HG03520 (cell line): Measurements from ENCODE around the gene DNAJB6.

Experiments
- ATAC-seq: cut with Tn5 transposase; IDR thresholded peaks from one replicate; pipeline ENCODE4 v1.9.1; 2021; ENCODE audit warnings: mild to moderate bottlenecking, moderate library complexity; ENCODE audit not compliant: unreplicated experiment

The DNAJB6 gene

GRCh38 chr7:157407512-157408257 lies 70.9 kb downstream of the DNAJB6 start:
- no peak for ATAC-seq

DNA sequence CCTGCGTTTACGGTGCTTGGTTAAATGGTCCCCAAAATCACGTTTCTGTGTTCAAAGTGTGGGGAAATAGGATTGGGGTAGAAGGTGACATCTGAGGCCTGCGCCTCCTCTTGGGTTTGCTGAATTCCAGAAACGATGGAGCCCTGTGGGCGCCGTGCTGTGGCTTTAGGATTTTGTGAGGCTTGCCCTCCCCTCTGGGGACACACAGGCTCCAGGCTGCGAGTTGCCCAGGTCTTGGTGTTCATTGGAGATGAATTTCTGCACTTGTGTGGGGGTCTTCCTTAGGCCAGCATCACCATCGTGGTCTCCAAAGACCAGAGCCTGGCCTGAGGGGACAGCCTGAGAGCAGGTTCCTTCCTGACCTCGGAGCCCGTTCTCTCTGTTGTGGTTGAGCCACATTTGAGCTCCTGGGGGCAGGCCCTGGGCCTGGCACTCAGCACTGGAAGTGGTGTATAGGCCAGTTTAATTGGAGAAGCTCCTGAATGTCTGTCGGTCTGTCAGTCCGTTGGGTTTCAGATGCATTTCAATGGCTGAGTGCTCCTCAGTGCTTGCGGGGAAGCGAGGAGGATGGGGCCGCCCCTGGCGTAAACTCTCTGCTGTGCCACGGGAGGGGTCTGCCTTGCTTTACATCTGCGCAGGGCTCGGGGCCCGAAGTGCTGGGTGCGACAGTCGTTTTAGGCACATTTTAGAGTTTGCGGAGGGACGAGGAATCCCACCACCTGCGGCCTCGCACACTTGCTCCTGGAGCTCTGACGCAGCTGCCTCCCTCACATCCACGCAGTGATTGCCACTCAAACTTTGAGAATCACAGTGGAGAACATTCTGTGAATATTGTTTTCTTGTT lies 71.7 kb downstream of the DNAJB6 start:
- no peak for ATAC-seq

- ATAC-seq, result no peak
Measured at GRCh38 chr7:157409149-157409752, 72.4 kb downstream of the DNAJB6 start.

DNA sequence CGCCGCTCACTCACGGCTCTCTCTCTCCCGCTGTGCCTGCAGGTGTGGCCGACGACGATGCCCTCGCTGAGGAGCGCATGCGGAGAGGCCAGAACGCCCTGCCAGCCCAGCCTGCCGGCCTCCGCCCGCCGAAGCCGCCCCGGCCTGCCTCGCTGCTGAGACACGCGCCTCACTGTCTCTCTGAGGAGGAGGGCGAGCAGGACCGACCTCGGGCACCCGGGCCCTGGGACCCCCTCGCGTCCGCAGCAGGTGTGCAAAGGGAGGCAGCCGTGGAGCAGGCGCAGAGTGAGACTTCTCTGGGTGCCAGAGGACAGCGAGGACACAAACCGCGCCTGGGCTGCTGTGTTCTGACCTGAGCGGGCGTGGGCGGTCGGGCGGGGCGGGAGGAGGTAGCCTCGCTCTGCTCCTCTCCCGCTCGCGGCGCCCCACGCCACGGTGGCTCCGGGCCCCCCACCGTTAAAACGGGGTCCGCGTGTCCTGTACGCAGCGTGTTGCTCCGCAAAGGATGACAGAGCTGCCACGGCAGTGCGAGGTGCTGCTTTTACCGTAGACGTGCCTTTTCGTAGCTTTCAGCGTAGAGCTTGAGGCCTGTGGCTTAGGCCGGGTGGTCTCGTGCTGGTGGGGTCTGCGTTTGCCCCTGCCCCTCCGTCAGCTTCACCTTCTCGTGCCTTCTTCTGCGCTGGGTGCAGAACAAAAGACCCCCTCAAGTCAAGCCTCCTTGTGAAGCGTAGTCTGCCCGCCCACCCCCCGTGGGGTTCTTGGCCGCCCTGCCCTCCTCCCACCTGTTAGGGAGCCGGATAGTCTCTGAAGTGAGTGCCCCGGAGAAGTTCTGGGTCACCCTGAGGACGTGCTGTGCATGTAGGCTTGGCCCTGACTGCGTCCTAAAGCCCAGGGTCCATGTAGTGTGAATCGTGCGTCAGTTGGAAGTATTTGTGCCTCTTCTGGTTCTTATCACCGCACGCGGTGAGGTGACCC lies 73.2 kb downstream of the DNAJB6 start:
- no peak for ATAC-seq

DNA sequence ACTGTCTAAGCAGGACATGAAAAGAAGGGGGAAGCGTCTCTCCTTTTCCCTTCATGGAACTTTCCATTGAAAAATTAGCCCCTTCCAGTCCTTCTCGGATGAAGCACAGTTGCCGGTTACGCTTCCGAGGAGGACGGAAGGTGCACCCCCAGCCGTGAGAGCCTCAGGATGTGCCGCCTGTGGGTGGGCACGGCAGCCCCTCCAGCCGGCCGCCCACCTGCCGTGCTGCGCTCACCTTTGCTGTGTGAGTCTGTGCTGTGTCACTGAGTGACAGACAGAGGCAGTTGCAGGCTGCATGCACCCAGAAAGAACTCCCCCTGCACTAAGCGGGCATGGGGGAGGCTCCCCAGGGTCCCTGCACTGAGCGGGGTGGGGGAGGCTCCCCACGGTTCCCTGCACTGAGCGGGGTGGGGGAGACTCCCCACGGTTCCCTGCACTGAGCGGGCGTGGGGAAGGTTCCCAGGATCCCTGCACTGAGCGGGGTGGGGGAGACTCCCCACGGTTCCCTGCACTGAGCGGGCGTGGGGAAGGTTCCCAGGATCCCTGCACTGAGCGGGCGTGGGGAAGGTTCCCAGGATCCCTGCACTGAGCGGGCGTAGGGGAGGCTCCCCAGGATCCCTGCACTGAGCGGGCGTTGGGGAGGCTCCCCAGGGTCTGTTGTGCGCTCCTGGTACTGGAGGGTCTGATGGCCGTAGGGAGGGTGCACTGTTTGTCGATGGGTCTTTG lies 74.2 kb downstream of the DNAJB6 start:
- ATAC-seq, result no peak

DNA sequence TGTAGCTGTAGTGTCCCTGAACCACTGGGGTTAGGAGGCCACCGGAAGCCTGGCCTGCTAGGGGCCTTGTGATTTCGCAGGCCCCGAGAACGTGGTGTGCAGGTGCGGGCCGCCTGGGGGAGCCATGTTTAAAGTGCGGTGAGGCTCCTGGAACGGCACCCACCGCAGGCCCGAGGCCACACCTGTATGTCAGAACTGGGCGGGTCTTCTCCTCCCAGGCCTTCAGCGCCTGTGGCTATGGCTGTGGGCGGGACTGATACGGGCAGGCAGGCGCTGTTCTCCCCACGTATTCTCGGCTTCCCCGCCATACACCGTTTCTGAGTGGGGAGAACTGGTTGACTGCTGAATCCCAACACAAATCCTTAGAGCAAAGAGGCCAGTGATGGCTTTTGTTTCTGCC lies 74.8 kb downstream of the DNAJB6 start:
- peak; percentile 46 for ATAC-seq

- ATAC-seq, result peak; percentile 63
Measured at GRCh38 chr7:157412021-157412443, 75.2 kb downstream of the DNAJB6 start.

DNA sequence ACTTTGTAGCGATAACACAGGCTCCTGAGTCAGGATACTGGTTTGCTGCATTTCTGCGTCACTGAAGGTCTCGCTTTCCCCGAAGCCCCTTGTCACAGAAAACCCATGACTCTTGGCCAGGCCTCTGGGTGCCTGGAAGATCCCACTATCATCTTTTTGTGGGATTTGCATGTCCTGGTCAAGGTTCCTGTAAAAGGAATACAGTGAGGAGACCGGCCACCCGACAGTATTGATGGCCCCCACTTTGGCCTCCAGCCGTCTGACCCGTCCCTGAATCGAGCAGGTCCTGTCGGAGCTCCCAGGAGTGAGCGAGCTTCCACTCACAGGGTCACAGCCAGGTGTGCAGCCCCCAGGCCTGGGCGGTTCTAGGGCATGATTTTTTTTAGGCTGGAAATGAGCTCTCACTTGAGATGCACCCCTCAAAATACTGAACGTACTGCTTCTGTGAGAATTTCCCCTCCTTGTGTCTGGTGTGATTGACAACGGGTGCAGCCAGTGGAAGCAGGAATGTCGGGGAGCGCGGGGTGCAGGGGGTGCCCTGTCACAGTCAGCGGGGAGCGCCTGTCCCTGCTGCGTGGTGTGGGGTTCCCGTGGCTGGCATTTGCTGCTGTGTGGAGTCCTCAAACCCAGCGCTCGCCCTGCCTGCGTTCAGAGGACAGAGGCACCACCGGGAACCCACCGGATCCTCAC lies 75.8 kb downstream of the DNAJB6 start:
- no peak for ATAC-seq

DNA sequence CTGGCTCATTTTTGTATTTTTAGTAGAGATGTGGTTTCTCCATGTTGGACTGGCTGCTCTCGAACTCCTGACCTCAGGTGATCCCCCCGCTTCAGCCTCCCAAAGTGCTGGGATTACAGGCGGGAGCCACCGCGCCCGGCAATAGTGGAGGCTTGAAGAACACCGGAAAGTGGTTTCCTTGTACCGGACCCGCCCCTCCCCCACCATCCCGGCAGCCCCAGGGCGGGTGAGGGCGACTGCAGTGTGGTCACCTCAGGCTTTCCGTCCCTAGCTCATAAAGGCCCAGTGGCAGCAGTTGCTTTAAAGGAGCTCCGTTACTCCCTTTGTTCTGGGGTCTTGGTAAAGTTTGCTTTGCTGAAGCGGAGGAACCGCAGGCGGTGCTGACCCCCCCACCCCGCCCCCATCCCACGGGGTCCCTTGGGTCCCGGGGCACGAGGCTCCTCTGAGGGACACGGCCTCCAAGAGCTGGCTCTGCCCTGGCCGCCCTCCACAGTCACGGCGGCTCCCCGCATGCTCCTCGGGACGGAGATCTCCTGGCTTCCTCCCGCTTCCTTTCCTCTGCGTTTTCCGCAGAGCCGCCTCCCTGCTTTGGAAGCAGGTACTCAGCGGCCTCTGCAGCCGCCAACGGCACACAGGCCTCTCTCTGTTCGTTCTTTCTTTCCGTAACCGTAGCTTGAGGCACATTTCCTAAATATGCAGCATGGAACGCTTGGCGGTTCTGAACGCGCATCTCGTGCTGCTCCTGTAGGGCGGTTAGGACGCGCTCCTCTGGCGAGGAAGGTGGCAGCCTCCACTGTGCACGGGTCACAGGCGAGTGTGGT lies 77.3 kb downstream of the DNAJB6 start:
- ATAC-seq, result no peak

- ATAC-seq, result no peak
Measured at GRCh38 chr7:157414702-157415096, 77.9 kb downstream of the DNAJB6 start.

DNA sequence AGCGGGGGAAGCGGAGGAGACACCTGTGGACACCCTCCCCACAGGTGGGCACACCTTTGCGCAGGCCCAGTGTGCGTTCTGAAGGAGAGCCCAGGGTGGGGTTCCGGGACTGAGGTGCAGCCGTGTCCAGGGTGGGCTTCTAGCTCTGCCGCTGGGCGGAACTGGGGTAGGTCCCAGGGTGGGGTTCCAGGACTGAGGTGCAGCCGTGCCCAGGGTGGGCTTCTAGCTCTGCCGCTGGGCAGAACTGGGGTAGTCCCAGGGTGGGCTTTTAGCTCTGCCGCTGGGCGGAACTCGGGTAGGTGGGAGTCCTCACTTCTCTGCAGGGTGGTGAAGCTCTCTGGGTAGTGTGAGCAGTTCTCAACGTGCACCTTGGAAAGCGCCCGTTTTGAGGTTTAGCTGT lies 78.7 kb downstream of the DNAJB6 start:
- no peak for ATAC-seq

- no peak for ATAC-seq
Measured at GRCh38 chr7:157416011-157416410, 79.2 kb downstream of the DNAJB6 start.

GRCh38 chr7:157418204-157419034 lies 81.6 kb downstream of the DNAJB6 start:
- no peak for ATAC-seq

DNA sequence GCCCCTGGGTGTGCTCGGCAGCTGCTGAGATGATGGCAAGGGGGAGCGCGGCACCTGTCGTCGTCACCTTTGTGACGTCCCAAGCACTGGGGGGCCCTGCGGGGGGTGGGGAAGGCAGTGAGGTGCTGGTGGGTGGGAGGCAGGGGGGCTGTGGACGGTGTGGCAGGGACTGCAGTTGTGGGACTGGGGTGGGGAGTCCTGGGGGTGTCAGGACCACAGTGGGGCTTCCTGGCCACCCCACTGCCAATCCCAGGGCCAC lies 82.2 kb downstream of the DNAJB6 start:
- no peak for ATAC-seq

GRCh38 chr7:157422279-157422678 lies 85.5 kb downstream of the DNAJB6 start:
- no peak for ATAC-seq

- ATAC-seq, result no peak
Measured at GRCh38 chr7:157423348-157423747, 86.5 kb downstream of the DNAJB6 start.

DNA sequence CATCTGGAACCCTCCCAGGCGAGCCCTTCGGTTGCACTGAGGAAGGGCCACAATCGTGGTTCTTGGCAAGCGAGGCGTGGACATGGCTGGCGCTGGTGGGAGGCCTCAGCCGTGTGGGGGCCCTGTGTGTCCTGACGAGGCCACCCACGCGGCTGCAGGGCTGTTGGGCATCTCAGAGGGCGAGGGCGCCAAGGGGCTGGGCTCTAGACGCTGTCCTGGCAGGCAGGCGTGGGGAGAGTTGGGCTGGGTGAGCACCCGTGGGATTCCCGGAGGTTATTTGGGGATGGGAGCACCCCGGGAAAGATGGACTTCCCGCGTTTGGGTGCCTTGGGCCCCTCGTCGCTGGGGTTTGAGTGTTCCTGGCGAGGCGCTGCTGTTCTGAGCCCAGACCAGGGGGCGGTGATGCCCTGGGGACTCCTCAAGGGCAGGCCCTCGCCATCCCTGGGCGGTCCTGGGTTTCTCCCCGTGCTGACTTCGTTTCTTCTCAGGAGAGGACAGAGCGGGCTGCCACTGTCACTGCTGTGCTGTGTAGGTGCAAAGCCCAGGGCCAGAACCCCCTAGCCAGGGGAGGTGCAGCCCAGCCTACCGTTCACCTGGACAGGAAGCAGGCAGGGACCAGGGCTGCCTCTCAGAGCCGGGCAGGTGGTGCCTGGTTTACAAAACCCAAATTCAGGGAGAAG lies 87.2 kb downstream of the DNAJB6 start:
- ATAC-seq, result no peak
